ENCODE results near the gene FAM193B.

DNA sequence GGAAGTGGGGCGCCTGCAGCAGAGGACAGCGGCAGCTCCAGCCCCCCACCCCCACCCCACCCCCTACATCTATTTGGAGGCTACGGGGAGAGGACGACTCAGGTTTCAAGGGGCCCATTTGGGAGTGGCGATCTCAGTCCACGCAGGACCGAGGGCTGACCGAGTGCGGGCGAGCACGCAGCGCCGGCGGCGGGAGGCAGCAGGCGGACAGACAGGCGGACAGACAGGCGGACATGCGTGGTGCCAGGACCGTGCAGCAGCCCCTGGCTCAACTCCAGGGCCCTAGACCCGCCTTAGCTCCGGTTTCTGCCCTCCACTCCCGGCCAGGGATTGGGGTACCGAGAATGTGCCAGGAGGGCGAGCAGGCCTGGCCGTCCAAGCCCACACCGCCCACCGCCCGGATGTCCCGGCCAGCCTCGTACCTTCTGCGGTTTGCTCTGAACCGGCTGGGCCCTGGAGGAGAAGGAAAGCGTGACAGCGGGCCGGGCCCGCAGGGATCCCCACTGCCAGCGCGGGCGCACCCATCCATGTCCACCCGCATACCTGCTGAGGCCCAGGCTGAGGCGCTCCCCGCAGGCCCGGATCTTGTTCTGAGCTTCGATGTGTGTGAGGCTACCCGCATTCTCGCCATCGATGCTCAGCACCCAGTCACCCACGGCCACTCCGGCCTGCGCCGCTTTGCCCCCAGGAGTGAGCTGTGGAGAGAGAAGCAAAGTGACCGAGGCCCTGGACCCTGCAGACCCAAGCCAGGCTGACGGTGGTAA is 62.2 kb downstream of the FAM193B start:
- TF ChIP-seq, protein P1, sequence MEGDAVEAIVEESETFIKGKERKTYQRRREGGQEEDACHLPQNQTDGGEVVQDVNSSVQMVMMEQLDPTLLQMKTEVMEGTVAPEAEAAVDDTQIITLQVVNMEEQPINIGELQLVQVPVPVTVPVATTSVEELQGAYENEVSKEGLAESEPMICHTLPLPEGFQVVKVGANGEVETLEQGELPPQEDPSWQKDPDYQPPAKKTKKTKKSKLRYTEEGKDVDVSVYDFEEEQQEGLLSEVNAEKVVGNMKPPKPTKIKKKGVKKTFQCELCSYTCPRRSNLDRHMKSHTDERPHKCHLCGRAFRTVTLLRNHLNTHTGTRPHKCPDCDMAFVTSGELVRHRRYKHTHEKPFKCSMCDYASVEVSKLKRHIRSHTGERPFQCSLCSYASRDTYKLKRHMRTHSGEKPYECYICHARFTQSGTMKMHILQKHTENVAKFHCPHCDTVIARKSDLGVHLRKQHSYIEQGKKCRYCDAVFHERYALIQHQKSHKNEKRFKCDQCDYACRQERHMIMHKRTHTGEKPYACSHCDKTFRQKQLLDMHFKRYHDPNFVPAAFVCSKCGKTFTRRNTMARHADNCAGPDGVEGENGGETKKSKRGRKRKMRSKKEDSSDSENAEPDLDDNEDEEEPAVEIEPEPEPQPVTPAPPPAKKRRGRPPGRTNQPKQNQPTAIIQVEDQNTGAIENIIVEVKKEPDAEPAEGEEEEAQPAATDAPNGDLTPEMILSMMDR (IDR thresholded peaks at IDR 0.05): no peak
- TF ChIP-seq EZH2 (IDR thresholded peaks at IDR 0.05; ENCODE audit: borderline replicate concordance, insufficient read depth, low read depth, low read length, poor library complexity, severe bottlenecking): no peak
